ENCODE data around the gene PRIMPOL. TPM values are rescaled to one million over a fixed set of nuclear protein-coding genes. Genes with fewer than 3 reads are reported as not detected.
"Not testable (repeated sequence)": the region's sequence is repeated elsewhere in the genome, so short reads cannot be mapped to it uniquely, and the experiment has no call there.

Gene PRIMPOL
- total RNA-seq, 4 donors from 2014 or later = 13.3 to 33.0 (median 25.0) TPM

GRCh38 chr4:184649971-184650855 lies 675 bp downstream of the PRIMPOL start:
- Histone ChIP-seq H3K27me3 (no peaks in the 10 kb centered on the region), H3K9me3 (no peaks in the 10 kb centered on the region), H3K4me3 (peak overlapping the region; percentile 87 to 97 (median 90)), H3K27ac (peak overlapping the region; percentile 95 to 100 (median 96)), H3K4me1 (peaks cover 0 to 36% (median 9%) of the 10 kb centered on the region in 4 donors), H3K36me3 (no peaks in the 10 kb centered on the region)
- TF ChIP-seq CTCF (IDR thresholded peaks at IDR 0.05) (peak in 1 of 6 experiments; percentile 7), POLR2A (IDR thresholded peaks at IDR 0.05) (no peak)
- peak in 1 of 3 donors; percentile 54 for DNase-seq

GRCh38 chr4:184651899-184652298 lies 2.4 kb downstream of the PRIMPOL start:
- no peak overlapping the region for H3K27ac ChIP-seq
- no peaks in the 10 kb centered on the region for H3K9me3 ChIP-seq
- no peak for DNase-seq
- H3K36me3 ChIP-seq = no peaks in the 10 kb centered on the region
- TF ChIP-seq CTCF (IDR thresholded peaks at IDR 0.05) (no peak), POLR2A (IDR thresholded peaks at IDR 0.05) (no peak)
- no peak overlapping the region for H3K4me3 ChIP-seq
- H3K4me1 ChIP-seq = peaks cover 0 to 19% (median 4%) of the 10 kb centered on the region in 4 donors
- no peaks in the 10 kb centered on the region for H3K27me3 ChIP-seq

GRCh38 chr4:184652681-184653080 lies 3.1 kb downstream of the PRIMPOL start:
- H3K4me1 ChIP-seq = peaks cover 0 to 11% (median 2%) of the 10 kb centered on the region in 4 donors
- not testable (repeated sequence) for H3K27ac ChIP-seq, H3K4me3 ChIP-seq, H3K36me3 ChIP-seq, DNase-seq, H3K9me3 ChIP-seq, H3K27me3 ChIP-seq

GRCh38 chr4:184653650-184654049 lies 4.1 kb downstream of the PRIMPOL start:
- TF ChIP-seq POLR2A (IDR thresholded peaks at IDR 0.05) = no peak
- no peak for TF ChIP-seq CTCF (IDR thresholded peaks at IDR 0.05)
- Histone ChIP-seq H3K27ac (no peak overlapping the region), H3K4me3 (no peak overlapping the region), H3K36me3 (peaks cover 0 to 4% (median 0%) of the 10 kb centered on the region in 3 donors), H3K27me3 (no peaks in the 10 kb centered on the region), H3K9me3 (no peaks in the 10 kb centered on the region), H3K4me1 (peaks cover 0 to 6% (median 0%) of the 10 kb centered on the region in 4 donors)
- no peak for DNase-seq

- H3K27me3 ChIP-seq = no peaks in the 10 kb centered on the region
- H3K4me3 ChIP-seq = no peak overlapping the region
- H3K36me3 ChIP-seq = peaks cover 0 to 19% (median 0%) of the 10 kb centered on the region in 3 donors
- no peaks in the 10 kb centered on the region for H3K4me1 ChIP-seq
- no peak for DNase-seq
- TF ChIP-seq POLR2A (IDR thresholded peaks at IDR 0.05) (no peak), CTCF (IDR thresholded peaks at IDR 0.05) (no peak)
- H3K27ac ChIP-seq = no peak overlapping the region
- H3K9me3 ChIP-seq = no peaks in the 10 kb centered on the region
These were observed 6.6 kb downstream of the PRIMPOL start for GRCh38 chr4:184655889-184656869.

All from Peyer's patch (tissue), 4 donors.